ENCODE measurements around the gene CNOT2.
A peak's percentile ranks its signal among the peaks of the same experiment; 100 is the strongest.

The CNOT2 gene

DNA sequence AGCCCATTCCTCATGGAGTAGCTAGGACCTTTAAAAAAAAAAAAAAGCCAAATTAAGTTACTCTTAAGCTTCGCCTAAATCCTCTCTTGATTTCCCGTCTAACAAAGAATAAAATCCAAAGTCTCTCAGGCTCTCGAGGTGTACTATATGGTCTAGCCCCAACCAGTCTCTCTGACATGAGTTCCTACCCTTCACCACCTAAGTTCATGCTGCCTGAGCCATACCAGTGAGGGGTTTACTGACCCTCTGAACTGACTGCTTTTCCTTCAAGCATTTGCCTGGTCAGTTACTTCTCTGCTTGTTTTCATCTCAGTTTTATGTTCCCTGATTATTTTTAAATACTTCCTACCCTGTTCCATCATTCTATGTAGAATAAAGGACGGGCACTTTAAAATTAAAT lies 64.6 kb downstream of the CNOT2 start:
- DNase-seq: no peak

- no peak for DNase-seq
These were observed 66.1 kb downstream of the CNOT2 start for GRCh38 chr12:70309348-70309747.

DNA sequence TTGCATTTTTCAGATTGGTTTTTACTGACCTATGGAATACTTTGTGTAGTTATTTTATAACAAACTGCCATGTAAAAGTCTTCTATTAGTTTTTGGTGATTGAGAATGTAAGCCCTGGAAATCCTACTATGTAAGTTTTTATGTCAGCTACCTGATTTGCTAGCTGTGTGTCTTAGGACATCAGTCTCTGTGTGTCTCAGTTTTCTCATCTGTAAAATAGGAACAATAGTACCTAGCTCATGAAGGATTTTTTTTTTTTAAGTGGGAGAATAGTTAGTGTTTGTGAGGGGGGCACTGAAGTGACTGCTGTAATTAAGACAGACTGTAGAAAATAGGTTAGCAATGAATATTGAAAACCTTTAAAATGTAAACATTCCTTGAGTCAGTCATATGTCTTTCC lies 70.9 kb downstream of the CNOT2 start:
- DNase-seq: no peak

DNA sequence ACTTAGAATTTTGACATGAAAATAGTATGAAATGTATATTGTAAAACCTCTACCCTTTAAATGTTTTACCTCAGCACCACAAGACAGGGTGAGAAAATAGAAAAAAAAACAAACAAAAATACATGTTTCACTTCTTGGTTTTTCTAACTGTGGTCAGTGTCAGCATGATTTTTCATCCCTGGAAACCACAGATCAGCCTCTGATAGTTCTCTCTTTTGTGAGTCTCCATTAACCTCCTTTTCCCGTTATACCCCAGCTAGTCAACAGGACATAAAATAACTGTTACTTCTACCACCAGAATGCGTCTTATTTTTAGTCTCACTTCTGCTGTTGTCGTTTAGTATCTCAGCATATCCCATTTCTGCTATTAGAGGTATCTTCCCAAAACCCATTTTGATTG lies 74.5 kb downstream of the CNOT2 start:
- DNase-seq: no peak

GRCh38 chr12:70319605-70320004 lies 76.4 kb downstream of the CNOT2 start:
- no peak for DNase-seq

- DNase-seq: no peak
These were observed 78.0 kb downstream of the CNOT2 start for GRCh38 chr12:70321191-70321590.

GRCh38 chr12:70327541-70327940 lies 84.3 kb downstream of the CNOT2 start:
- DNase-seq: no peak

DNA sequence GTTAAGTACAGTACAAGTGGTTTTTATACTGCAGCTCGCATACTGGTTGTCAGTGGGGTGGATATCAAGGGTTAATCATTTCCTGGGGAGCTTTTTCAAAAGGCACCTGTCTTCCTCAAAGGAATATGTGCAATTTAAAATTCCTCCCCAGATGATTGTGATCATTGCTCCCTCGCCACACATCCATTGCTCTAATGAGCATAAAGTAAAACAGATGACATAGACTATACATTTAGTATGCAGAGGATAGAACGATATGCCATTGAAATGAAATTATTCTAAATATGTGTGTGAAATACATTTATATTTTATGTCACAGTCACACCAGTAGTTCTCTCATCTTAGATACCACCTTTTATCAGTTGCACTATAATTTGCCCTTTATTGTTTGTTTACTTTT lies 86.5 kb downstream of the CNOT2 start:
- DNase-seq: no peak

DNA sequence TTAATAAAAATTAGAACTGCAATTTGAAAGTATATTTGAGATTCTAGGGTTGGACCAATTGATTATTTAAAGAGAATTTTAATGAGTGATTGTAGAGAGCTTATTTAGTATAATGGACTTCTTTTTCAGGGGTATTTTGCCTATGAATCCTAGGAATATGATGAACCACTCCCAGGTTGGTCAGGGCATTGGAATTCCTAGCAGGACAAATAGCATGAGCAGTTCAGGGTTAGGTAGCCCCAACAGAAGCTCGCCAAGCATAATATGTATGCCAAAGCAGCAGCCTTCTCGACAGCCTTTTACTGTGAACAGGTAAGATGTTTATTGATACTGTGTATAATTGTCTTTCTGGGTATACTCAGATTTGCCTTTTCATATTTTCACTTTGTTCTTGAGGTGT lies 86.9 kb downstream of the CNOT2 start:
- DNase-seq: no peak

- no peak for DNase-seq
These were observed 89.0 kb downstream of the CNOT2 start for GRCh38 chr12:70332236-70332635.

DNA sequence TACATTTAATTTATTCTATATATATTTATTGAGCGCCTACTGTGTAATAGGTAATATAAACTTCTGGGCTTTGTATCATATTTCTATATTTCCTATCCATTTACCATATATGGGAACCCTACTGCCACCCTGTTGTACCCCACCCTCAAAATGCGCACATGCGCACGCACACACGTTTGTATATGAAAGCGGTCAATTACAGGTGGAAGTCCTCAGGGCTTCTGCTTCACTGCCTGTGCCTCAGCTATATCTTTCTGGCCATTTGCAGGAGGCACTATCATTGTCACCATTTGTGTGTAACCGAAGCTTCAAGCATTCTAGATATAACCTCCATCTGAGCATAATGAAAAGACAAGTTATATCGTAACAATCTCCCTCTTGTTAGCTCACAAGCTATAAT lies 91.5 kb downstream of the CNOT2 start:
- DNase-seq: no peak

DNA sequence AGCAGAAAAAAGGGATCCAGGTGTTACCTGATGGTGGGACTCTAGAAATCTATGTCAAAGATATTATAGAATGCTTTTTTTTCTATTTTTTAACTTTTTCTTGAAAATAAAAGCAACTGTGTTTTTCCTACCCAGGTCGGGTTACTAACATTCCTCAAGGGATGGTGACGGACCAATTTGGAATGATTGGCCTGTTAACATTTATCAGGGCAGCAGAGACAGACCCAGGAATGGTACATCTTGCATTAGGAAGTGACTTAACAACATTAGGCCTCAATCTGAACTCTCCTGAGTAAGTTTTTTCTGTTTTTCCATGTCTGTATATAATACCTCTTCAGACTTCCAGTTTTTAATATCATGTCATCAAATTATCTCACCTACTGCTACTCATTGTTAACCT lies 95.3 kb downstream of the CNOT2 start:
- no peak for DNase-seq

GRCh38 chr12:70351076-70351475 lies 107.8 kb downstream of the CNOT2 start:
- DNase-seq: no peak

- no peak for DNase-seq
These were observed 110.8 kb downstream of the CNOT2 start for GRCh38 chr12:70353780-70354660.

- no peak for DNase-seq
These were observed 111.6 kb downstream of the CNOT2 start for GRCh38 chr12:70354787-70355186.

DNA sequence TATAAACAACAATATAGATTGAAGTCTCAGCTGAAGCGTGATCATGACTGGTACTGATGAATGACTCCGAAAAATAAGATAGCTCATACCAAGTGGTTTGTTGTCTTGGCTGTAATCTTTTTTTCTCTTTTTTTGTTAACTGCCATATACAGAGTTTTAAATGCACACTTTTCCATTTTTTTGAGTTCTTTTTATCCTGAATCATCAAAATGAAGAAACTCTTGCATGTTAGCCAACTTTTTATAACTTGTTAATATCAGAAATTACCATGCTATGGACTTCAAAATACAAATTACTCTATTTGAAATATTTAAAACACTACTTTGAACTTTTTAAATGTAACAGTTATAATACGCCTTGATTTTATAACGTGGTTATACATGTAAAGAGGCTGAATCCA lies 112.7 kb downstream of the CNOT2 start:
- no peak for DNase-seq

DNA sequence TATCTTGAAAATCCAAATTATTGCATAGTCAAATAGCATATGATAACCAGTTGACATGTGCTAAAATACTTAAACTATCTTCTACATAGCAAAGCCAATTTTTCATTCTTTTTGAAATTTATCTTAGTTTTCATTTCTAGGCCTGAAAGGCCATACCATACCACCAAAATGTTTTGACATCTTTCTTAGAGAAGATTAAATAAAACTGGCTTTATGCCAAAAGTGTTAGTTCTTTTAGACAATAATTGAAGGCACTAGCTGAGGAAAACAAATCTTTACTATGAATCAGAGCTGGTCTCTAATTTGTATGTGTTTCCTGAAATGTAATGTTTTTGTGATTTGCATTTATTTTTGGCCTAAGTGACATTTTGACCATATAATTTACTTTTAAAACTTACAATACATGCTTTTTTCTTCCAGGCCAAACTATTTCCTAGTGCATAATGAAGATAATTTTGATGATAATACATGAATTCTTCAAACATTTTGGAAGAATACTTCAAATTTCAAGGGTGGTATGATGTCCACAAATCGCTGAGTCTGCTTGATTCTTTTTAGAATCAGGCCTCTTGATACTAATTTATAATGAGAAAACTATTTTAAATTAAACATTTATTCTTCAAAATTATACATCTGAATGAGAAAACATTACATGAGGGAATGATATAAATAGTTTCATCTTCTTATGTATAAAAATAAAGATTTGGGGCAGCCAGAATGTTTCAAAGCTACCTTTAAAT lies 116.4 kb downstream of the CNOT2 start:
- no peak for DNase-seq

- DNase-seq: no peak
These were observed 117.0 kb downstream of the CNOT2 start for GRCh38 chr12:70360218-70360617.

DNA sequence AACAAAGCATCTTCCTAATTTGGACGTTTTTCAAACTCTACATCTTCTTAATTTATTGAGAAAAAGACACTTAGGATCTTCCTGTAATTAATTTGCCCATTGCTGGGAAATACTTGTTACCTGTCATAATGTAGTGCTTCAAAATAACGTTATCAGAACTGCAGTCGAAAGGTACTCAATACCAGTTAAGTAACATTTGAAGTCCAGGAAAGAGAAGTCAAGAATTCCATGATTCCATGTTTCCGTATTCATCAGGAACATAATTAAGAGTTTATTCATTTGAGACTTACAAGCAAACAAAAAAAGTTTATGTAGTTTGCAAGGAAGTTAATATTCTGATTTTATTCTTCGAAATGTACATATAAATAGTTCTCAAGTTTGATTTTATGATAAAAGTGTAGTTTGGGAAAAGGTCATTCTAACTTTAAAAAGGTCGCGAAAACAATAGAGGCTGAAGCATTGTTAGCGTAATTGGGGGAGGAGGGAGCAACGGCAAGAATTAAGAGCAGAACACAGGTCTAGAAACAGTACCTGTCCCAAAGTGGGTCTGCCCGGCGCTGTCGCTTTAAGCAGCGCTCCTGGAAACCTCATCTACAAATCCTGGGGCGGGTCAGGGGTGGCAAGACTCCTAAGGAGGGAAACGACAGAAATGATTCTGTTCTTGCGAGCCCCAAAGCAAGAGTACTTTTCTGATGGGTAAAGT lies 121.6 kb downstream of the CNOT2 start:
- DNase-seq: no peak

- DNase-seq: no peak
These were observed 122.1 kb downstream of the CNOT2 start for GRCh38 chr12:70365398-70365647.

- DNase-seq: peak; percentile 29
These were observed 122.7 kb downstream of the CNOT2 start, which contains the start of gene KCNMB4 for GRCh38 chr12:70365648-70366518. Gene KCNMB4, plus strand, starts transcription at chr12:70366290. Its CDS starts 445 bp downstream, at chr12:70366735.

- peak; percentile 12 for DNase-seq
These were observed 123.5 kb downstream of the CNOT2 start for GRCh38 chr12:70366581-70367257.

Data from NCI-H1694 treated with DMSO at 0.1 percent for 48 hours (cell line).